ENCODE data around the gene PPM1D.
"Not testable (repeated sequence)": the region's sequence is repeated elsewhere in the genome, so short reads cannot be mapped to it uniquely, and the experiment has no call there.

Gene PPM1D

GRCh38 chr17:60594170-60594569 lies 5.8 kb upstream of the PPM1D start:
- DNase-seq (ENCODE audit: low spot score): not testable (repeated sequence)

- no peak for DNase-seq (ENCODE audit: low spot score)
Measured at GRCh38 chr17:60594734-60595133, 5.3 kb upstream of the PPM1D start.

GRCh38 chr17:60597297-60597696 lies 2.7 kb upstream of the PPM1D start:
- no peak for DNase-seq (ENCODE audit: low spot score)

GRCh38 chr17:60598001-60598736 lies 1.8 kb upstream of the PPM1D start:
- DNase-seq (ENCODE audit: low spot score): no peak

GRCh38 chr17:60599220-60599619 lies 773 bp upstream of the PPM1D start:
- DNase-seq (ENCODE audit: low spot score): peak; percentile 2

GRCh38 chr17:60600490-60601446 lies 775 bp downstream of the PPM1D start:
- peak; percentile 57 for DNase-seq (ENCODE audit: low spot score)

- DNase-seq (ENCODE audit: low spot score): peak; percentile 30
Measured at GRCh38 chr17:60601447-60602384, 1.7 kb downstream of the PPM1D start.

GRCh38 chr17:60602385-60602742 lies 2.4 kb downstream of the PPM1D start:
- DNase-seq (ENCODE audit: low spot score): no peak

GRCh38 chr17:60602871-60603270 lies 2.9 kb downstream of the PPM1D start:
- no peak for DNase-seq (ENCODE audit: low spot score)

- DNase-seq (ENCODE audit: low spot score): not testable (repeated sequence)
Measured at GRCh38 chr17:60603477-60603876, 3.5 kb downstream of the PPM1D start.

GRCh38 chr17:60604686-60605334 lies 4.8 kb downstream of the PPM1D start:
- no peak for DNase-seq (ENCODE audit: low spot score)

GRCh38 chr17:60606036-60606435 lies 6.0 kb downstream of the PPM1D start:
- no peak for DNase-seq (ENCODE audit: low spot score)

- no peak for DNase-seq (ENCODE audit: low spot score)
Measured at GRCh38 chr17:60610473-60610872, 10.5 kb downstream of the PPM1D start.

GRCh38 chr17:60611321-60611720 lies 11.3 kb downstream of the PPM1D start:
- DNase-seq (ENCODE audit: low spot score): not testable (repeated sequence)

GRCh38 chr17:60613325-60613724 lies 13.3 kb downstream of the PPM1D start:
- DNase-seq (ENCODE audit: low spot score): no peak

- DNase-seq (ENCODE audit: low spot score): not testable (repeated sequence)
Measured at GRCh38 chr17:60613796-60614195, 13.8 kb downstream of the PPM1D start.

- not testable (repeated sequence) for DNase-seq (ENCODE audit: low spot score)
Measured at GRCh38 chr17:60614247-60614646, 14.3 kb downstream of the PPM1D start.

GRCh38 chr17:60615108-60615507 lies 15.1 kb downstream of the PPM1D start:
- no peak for DNase-seq (ENCODE audit: low spot score)

- DNase-seq (ENCODE audit: low spot score): no peak
Measured at GRCh38 chr17:60615840-60616239, 15.8 kb downstream of the PPM1D start.

GRCh38 chr17:60618080-60618479 lies 18.1 kb downstream of the PPM1D start:
- no peak for DNase-seq (ENCODE audit: low spot score)

- no peak for DNase-seq (ENCODE audit: low spot score)
Measured at GRCh38 chr17:60618854-60619526, 19.0 kb downstream of the PPM1D start.

Measured in CD4-positive, alpha-beta T cell treated with Interleukin-6 at 100 ng/mL for 8 hours (primary cell).